Left lobe of liver (tissue), 2 donors: ENCODE results near the gene TSHZ2. TPM values are rescaled to one million over a fixed set of nuclear protein-coding genes. Genes with fewer than 3 reads are reported as not detected.

Experiments used
- ATAC-seq: fragments of 200-7000 bp; cut with Tn5 transposase; one replicate; pipeline ENCODE4 v1.9.1; 2020; ENCODE audit warnings: mild to moderate bottlenecking, moderate library complexity
- DNase-seq: peaks from one replicate; pipeline ENCODE4 v3.0.0-alpha.2; 2020; ENCODE audit warnings: low spot score
- total RNA-seq: library from RNA; stranded (reverse); gene quantifications from one replicate; pipeline ENCODE4 v1.2.1, GENCODE V29; 2021
- donor health status: DM: no; HTN: no; CAD: no; lungs with moderate emphysema.
- donor health status: DM: no; HTN: yes; CAD: no.

TSHZ2 gene
- total RNA-seq, 1 donor from 2014 or later, result 19.0 TPM

DNA sequence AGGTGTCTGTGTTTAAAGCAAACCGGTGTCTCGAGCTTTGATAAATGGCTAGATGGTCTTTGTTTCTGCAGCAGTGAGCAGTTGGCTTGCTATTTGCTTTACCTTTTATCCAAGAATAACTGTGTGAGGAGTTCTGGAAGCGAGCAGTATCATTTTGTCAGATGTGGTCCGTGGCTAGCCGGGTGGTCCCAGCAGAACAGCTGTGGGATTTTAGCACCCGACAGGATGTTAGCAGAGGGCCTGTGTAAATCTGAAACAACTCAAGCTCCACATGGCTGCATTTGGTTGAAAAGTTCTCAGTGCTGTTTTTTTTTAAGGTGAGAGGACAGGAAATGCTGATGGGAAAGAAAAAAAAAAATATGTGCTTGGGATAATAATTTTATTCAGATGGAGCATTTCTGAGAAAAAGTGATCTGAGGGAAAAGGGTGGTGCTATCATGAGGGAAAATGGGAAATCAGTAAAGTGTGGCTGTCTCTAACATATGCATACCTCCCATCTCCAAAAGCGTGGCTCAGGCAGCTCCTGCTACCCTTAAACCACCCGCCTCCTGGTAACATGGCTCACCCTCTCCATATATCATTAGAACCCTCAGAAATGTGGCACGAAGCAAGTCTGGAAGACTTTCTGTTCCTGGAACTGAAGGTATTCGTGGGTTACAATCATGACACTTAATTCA lies 215.4 kb downstream of the TSHZ2 start:
- ATAC-seq (no peak), DNase-seq (no peak)

DNA sequence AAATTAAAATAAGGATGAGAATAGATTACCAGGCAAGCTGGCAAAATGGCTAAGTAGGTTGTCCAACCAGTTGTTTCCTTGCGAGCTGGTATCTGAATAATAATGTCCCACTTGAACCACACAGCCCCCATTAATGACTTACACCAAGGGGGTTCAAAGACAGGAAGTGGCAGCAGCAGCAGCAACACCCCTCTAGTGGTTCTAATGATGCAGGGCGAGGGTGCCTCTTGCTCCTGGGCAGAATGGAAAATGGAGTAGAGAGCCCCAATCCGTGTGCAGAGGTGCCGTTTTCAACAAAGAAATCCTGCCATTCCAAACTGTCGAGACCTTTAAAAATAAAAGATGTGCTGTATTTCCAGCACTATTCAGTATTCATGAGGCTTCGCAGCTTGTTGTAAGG lies 218.1 kb downstream of the TSHZ2 start:
- DNase-seq, result no peak
- no peak for ATAC-seq

DNA sequence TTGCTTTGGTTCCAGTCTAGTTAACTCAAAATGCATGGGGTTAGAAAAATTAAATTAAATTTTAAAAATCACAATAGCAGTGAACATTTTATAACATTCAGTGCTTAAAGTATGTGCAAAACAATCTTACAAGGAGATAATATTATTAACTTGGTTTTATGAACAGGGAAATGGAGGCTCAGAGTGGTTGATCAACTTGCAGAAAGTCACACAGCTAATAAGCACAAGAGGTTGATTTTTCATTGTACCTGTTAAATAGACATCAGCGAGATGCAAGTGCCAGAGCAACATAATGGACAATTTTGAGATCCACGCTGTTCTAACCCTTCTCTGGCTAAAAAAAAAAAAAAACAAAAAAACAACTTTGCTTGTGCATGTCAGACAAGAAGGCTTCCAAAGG lies 219.8 kb downstream of the TSHZ2 start:
- no peak for DNase-seq
- ATAC-seq, result no peak

DNA sequence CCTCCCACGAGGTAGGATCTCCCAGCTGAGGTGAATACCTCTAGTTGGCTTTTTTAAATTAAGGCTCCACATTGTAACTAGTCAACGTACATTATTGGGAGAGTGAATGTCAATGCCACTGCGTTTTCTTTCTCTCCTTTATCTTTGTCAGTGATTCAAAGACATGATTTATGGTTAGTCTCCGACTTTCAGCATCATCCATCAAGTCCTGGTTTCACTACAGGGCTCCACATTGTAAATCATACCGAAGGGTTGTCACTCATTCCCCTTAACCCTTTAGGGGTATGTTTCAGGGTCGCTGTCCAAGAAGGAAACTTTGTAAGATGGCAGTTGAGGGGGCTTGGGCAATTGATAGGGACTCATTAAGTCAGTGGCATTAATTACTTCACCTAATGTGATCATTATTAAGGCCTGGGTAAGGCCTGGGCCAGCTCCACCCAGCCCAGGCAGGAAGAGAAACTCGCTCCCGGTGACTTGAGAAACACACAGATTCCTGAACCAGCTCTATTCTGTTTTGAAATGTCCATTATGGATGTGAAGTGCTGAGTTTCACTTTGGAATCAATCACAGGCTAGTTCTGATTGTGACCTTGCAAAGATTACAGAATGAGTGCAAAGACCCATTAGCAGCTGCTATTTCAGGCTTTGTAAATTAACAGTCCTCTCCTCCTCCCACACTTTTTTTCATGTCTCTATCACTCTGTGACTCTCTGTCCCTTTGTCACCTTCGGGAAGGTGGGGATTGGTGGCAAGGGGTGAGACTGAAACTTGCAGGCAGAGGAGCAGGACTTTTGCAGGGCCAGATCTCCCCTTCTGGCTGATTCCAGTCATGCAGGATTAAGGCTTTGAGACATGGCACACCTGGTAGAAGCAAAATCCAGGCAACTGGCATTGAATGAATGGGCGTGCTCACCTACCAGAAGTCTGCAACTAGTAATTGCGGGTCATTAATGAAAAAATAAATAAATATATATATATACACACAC lies 222.4 kb downstream of the TSHZ2 start:
- DNase-seq (no peak), ATAC-seq (no peak)

DNA sequence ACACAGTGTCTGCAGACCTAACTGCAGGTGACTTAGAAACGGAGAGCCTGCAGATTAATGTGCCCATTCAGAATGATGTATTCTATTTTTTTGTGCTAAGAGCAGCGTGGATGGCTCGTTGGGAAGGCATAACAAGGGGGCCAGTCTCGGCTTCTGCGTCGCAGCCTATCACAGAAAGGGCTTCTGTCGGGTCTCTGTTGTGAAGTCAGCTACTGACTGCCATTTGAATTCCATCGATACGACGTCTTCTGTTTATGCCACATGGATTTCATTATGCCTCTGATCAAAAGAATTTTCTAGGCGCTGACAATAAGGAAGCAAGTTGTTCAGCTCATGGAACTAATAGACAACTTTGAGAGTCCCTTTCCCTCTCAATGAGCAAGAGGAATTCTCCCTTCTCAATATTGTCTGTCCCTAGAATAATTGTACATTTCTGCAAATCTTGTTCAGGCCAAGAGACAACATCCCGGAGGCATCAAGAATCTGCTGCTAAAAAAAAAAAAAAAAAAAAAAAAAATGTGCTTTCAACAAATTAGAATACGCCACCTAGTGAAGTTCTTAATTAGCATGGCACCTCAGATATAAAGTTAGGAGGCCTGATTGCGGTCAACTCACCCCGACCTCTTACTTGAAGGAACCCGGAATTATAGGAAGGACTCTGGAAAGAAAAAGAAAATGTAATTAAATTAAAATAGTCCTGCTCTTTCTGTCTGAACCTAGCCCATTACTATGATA lies 223.9 kb downstream of the TSHZ2 start:
- no peak for ATAC-seq
- no peak for DNase-seq

DNA sequence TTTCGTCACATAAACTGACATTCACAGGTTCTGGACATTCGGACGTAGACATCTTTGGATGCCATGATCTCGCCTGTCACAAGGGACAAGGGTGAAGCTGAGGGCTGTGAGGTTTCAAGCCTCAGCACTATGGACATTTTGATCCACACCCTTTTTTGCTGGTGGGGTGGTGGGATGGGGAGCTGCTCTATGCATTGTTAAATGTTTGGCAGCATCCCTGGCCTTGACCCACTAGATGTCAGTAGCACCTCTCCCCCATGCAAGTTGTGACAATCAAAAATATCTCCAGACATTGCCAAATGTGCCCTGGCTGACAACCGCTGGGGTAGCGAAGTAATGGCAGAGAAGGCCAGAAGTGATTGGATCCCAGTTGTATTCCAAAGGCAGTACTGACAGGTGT lies 229.4 kb downstream of the TSHZ2 start:
- no peak for ATAC-seq
- DNase-seq, result no peak

DNA sequence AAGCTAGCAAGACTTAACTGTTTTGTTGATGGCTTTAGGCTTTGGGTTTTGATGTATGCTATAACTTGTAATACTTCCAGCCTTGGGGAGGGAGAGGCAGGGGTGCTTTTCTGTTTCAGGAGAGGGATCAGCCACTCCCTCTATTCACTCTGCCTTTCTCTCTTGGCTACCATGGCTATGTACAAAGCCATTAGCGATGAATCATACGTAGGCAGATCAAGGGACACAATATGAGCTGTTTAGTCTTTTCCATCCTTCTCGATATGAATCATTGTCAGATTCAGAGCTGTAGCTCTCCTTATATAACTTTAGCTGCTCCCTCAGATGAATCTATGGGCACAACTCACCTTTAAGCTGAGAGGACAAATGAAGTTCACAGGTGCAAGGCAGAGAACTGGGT lies 230.6 kb downstream of the TSHZ2 start:
- ATAC-seq, result no peak

GRCh38 chr20:53205046-53205445 lies 232.9 kb downstream of the TSHZ2 start:
- ATAC-seq (no peak), DNase-seq (no peak)

More for the DNA sequence above, 230.6 kb downstream of the TSHZ2 start:
- DNase-seq, result no peak

DNA sequence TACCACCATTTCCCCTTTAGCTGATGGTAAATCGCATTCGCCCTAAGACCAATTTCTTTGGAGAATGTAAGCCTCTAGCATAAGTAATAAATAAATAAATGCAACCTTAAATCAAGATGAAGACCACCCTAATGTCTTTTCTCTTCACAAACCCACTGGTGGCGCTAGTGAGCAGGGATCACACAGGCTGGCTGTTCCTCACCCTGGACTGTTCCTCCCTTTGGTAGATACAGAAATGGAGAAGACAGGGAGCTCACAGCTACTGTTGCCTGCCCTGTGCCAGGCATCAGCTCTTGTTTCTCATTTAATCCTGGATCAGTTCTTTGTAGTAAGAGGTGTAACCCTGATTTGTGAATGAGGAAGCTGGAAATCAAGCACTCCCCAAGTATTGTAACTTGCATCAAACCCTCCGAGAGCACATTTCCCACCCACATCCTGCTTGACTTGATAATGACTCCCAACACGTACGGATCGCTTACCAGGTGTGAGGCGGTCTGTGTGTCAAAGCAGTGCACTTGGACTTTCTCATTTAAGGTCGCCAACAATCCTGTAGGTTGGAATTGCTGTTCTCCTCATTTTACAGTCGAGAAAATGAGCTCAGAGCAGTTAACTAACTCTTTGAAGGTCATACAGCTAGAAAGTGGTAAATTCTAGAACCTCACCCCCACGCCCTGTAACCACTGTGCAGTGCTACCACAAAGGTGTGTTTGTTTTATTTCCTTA lies 236.1 kb downstream of the TSHZ2 start:
- ATAC-seq, result no peak
- DNase-seq, result no peak

- ATAC-seq (no peak), DNase-seq (no peak)
These were observed 237.9 kb downstream of the TSHZ2 start for GRCh38 chr20:53210041-53210440.

GRCh38 chr20:53210931-53211330 lies 238.8 kb downstream of the TSHZ2 start:
- ATAC-seq (no peak), DNase-seq (no peak)

- DNase-seq, result no peak
- no peak for ATAC-seq
These were observed 239.9 kb downstream of the TSHZ2 start for GRCh38 chr20:53212018-53212417.

- DNase-seq (peak; percentile 51), ATAC-seq (peak; percentile 5)
These were observed 242.2 kb downstream of the TSHZ2 start for GRCh38 chr20:53214392-53214791.

DNA sequence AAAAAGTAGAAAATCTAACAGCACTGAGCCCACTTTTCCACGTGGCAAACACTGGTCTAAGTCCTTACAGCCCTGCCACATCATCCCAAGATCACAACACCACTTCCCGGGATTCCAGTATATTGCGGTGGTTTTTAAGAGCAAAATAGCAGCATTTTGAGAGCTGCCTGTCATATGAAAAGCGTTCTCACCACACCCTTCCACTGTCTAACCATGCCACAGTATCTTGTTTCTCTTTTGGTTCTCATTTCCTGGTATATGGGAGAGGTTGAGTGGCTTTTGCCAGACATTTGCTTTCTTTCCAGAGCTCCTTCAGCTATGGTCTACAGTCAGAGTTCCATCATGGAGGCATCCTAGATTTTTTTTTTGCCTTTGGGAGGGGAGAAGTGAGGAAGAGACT lies 243.0 kb downstream of the TSHZ2 start:
- ATAC-seq, result no peak
- no peak for DNase-seq

DNA sequence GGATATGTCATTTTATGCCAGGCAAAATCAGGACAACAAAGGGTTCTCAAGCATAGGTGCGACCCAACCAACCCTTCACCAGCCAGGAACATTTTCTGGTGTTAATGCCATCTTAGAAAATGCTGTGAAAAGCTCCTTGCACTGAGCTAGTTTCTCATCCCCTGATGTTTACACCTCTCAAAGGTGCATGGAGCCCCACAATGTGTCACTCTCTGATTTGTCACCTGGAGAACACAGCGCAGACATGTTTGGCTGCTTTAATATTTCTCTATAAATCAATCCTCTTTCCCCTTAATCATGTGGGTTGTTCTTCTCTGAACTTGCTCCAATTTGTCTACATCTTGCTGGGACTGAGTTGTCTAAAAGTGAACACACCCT lies 244.3 kb downstream of the TSHZ2 start:
- ATAC-seq, result peak; percentile 9
- DNase-seq, result no peak

GRCh38 chr20:53216856-53217576 lies 244.9 kb downstream of the TSHZ2 start:
- DNase-seq (peak; percentile 80), ATAC-seq (peak; percentile 97)

GRCh38 chr20:53220482-53221307 lies 248.5 kb downstream of the TSHZ2 start:
- DNase-seq (no peak), ATAC-seq (no peak)

GRCh38 chr20:53221731-53222130 lies 249.6 kb downstream of the TSHZ2 start:
- ATAC-seq, result no peak
- no peak for DNase-seq

DNA sequence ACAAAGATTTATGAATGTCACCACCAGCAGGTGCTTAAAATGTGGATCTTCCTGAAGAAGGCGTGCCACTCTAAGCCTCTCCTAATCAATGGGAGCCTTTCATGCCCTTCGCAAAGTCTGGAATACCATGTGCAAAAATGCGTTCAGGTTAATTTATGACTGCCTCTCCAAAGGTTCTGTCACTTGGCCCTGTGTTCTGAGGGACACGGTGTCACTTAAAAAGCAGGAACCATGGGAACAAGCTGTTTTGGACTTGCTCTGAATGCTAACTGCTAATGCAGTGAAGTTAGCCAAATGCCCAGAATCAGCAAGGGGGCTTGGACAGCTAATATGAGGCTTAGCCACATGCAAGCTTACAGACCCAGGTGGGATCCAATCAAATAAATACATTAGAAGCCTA lies 250.3 kb downstream of the TSHZ2 start:
- DNase-seq, result no peak
- no peak for ATAC-seq
